ENCODE measurements around the gene ULK1. TPM values are rescaled to one million over a fixed set of nuclear protein-coding genes. Genes with fewer than 3 reads are reported as not detected.

The ULK1 gene
- total and polyA plus RNA-seq, 2 of the 13 experiments (the other 11 are each of a cell fraction or from before 2014, with no cell fraction given): 2.8 to 10.1 TPM

DNA sequence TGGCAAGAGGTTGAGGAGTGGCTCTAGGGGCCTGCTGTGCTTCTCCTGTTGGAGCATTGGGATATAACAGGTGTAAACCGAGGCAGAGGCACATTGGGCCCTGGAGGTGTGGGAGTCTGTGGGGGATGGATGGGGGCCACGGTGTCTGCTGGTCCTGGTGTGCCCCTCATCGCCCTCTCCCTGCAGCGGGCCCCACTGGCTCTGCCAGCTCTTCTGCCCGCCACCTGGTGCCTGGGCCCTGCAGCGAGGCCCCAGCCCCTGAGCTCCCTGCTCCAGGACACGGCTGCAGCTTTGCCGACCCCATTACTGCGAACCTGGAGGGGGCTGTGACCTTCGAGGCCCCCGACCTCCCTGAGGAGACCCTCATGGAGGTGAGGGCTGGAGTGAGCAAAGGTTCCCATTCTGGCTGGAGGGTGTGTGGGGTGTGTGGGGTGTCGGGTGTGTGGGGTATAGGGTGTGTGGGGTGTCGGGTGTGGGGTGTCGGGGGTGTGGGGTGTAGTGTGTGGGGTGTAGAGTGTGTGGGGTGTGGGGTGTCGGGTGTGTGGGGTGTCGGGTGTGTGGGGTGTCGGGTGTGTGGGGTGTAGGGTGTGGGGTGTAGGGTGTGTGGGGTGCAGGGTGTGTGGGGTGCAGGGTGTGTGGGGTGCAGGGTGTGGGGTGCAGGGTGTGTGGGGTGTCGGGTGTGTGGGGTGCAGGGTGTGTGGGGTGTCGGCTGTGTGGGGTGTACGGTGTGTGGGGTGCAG lies 24.1 kb downstream of the ULK1 start:
- Histone ChIP-seq H3K4me3 (replicated peaks in 1 of 3; ENCODE audit: insufficient read depth in 1 of 3, low read depth in 2 of 3, low read length in 3 of 3) (no peak overlapping the region), H2AFZ (ENCODE audit: low read length) (no peak overlapping the region), H3K9me3 (ENCODE audit: low read length) (no peaks in the 10 kb centered on the region), H3K27ac (ENCODE audit: extremely low read length, insufficient read depth, low read length) (no peak overlapping the region), H3K4me2 (ENCODE audit: low read depth, low read length) (no peak overlapping the region), H4K20me1 (ENCODE audit: insufficient read depth, low read length) (no peaks in the 10 kb centered on the region), H3K36me3 (replicated peaks in 1 of 2; ENCODE audit: control insufficient read depth in 1 of 2, insufficient read depth in 2 of 2, low read length in 2 of 2) (peaks cover 14 to 36% of the 10 kb centered on the region in 2 experiments; a peak in 4 of 5 replicates), H3K9ac (ENCODE audit: insufficient read depth, low read depth, low read length) (no peak overlapping the region), H3K79me2 (ENCODE audit: insufficient read depth, low read length) (no peaks in the 10 kb centered on the region), H3K4me1 (ENCODE audit: insufficient read depth, low read length) (no peaks in the 10 kb centered on the region), H3K27me3 (ENCODE audit: control insufficient read depth in 1 of 2, insufficient read depth in 2 of 2, low read length in 2 of 2) (no peaks in the 10 kb centered on the region)
- POLR2A ChIA-PET: no interaction called here
- ATAC-seq: no peak
- WGBS (ENCODE audit: low lambda C conversion rate): 90% methylated on average over 13 of the region's 20 CpGs
- in situ Hi-C loops (cut with HindIII; ENCODE audit: extremely low pct_ligation_motif_present, low pct_unique_long_range_greater_than_20kb) (no loop called here), intact Hi-C loops (cut with micrococcal nuclease; ENCODE audit: unreplicated experiment) (no loop called here)
- no peak for FAIRE-seq
- CTCF ChIA-PET (ENCODE audit: low intra/inter-chr PET ratio, low total read pairs): no interaction called here
- no TSS peak for BruUV-seq (replicated peaks)
- no peak for DNase-seq (ENCODE audit: low spot score)
- no peak for TF ChIP-seq FOSL2 (CRISPR knock-in tag; IDR thresholded peaks at IDR 0.05)
- 0 out of 2 replicates have a peak, but pooled peaks have one; percentile 53 for TF ChIP-seq PCBP1 (IDR thresholded peaks at IDR 0.05; ENCODE audit: borderline replicate concordance, low read depth, low read length)
- no peak for TF ChIP-seq KMT2B (CRISPR knock-in tag; IDR thresholded peaks at IDR 0.05)
- no peak for TF ChIP-seq ZNF10 (CRISPR knock-in tag; IDR thresholded peaks at IDR 0.05; ENCODE audit: borderline replicate concordance, low read depth)
- TF ChIP-seq RAD21 (CRISPR knock-in tag; IDR thresholded peaks at IDR 0.05): no peak
- peak; percentile 1 for TF ChIP-seq AGO2 (optimal IDR thresholded peaks at IDR 0.05; ENCODE audit: low read depth, low read length)
- peak; percentile 70 for TF ChIP-seq HNRNPK (IDR thresholded peaks at IDR 0.05; ENCODE audit: low read depth, low read length, poor library complexity, severe bottlenecking)
- TF ChIP-seq ETV6 (CRISPR knock-in tag; conservative IDR thresholded peaks at IDR 0.05): no peak
- TF ChIP-seq SAFB2 (CRISPR knock-in tag; IDR thresholded peaks at IDR 0.05; ENCODE audit: borderline replicate concordance, low read depth): no peak
- no peak for TF ChIP-seq ZNF333 (CRISPR knock-in tag; IDR thresholded peaks at IDR 0.05; ENCODE audit: borderline replicate concordance)
- TF ChIP-seq, protein P1, sequence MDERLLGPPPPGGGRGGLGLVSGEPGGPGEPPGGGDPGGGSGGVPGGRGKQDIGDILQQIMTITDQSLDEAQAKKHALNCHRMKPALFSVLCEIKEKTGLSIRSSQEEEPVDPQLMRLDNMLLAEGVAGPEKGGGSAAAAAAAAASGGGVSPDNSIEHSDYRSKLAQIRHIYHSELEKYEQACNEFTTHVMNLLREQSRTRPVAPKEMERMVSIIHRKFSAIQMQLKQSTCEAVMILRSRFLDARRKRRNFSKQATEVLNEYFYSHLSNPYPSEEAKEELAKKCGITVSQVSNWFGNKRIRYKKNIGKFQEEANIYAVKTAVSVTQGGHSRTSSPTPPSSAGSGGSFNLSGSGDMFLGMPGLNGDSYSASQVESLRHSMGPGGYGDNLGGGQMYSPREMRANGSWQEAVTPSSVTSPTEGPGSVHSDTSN (CRISPR knock-in tag; IDR thresholded peaks at IDR 0.05): no peak
- TF ChIP-seq ZNF251 (CRISPR knock-in tag; IDR thresholded peaks at IDR 0.05): no peak

Data from HepG2 (cell line).